K562 (cell line): ENCODE data around the gene CLCF1. TPM values are rescaled to one million over a fixed set of nuclear protein-coding genes. Genes with fewer than 3 reads are reported as not detected.
A peak's percentile ranks its signal among the peaks of the same experiment; 100 is the strongest.

Experiments used
- ATAC-seq: fragments of 200-7000 bp; cut with Tn5 transposase; 3 replicates; pipeline ENCODE4 v1.9.1; 2020; ENCODE audit warnings: moderate library complexity
- BruUV-seq: library from RNA; stranded (reverse); fragments of 400-500 nt; replicated peaks from 2 replicates; lab custom pipeline; 2021; lab: Mats Ljungman, UMichigan
- CTCF ChIA-PET: fragments of 300-600 bp; formaldehyde crosslinking; extraction: SDS; loops from one replicate; lab custom pipeline; 2021; ENCODE audit warnings: low intra/inter-chr PET ratio; lab: Yijun Ruan, JAX
- POLR2A ChIA-PET: fragments of 300-600, 350-650 bp; sonication (Branson Sonifier 250); formaldehyde crosslinking; extraction: SDS; loops from one replicate; lab custom pipeline; 2021; ENCODE audit warnings: antibody characterized with exemption, inconsistent platforms; lab: Yijun Ruan, JAX
- DNase-seq, 4 experiments: peaks; one replicate each; pipeline versions ENCODE4 v3.0.0 to v3.0.0-alpha.2; 2011 to 2018; ENCODE audit warnings: low spot score in 3 of 4, mixed read lengths in 3 of 4; ENCODE audit errors: extremely low read depth in 1 of 4
- FAIRE-seq: peaks from 2 replicates; lab custom pipeline; 2011; peaks lifted over from hg19 to GRCh38; lab: Jason Lieb, UNC
- H2AFZ ChIP-seq: 2 replicates; pipeline ENCODE4 v1.6.0; 2011; ENCODE audit warnings: low read depth, low read length, control low read depth, inconsistent platforms
- H3K27ac ChIP-seq: fragments of 200-600 bp; 3 replicates; pipeline ENCODE4 v1.8.0; 2011; ENCODE audit warnings: low read depth, mild to moderate bottlenecking, control low read depth, inconsistent platforms, low read length, moderate library complexity, mixed read lengths; ENCODE audit errors: extremely low read depth
- H3K27me3 ChIP-seq, 2 experiments: fragments of 300-600 bp in 1 of 2; 2 replicates in 1 of 2; 3 replicates in 1 of 2; pipeline versions ENCODE4 v1.6.0 to v1.8.0; 2011; ENCODE audit warnings: inconsistent platforms in 2 of 2, low read length in 2 of 2, mild to moderate bottlenecking in 1 of 2, mixed read lengths in 1 of 2, moderate library complexity in 1 of 2; ENCODE audit not compliant: control insufficient read depth in 2 of 2, insufficient read depth in 2 of 2
- H3K36me3 ChIP-seq: fragments of 300-600 bp; 3 replicates; pipeline ENCODE4 v1.8.0; 2011; ENCODE audit warnings: mild to moderate bottlenecking, low read length, inconsistent platforms; ENCODE audit not compliant: control insufficient read depth, insufficient read depth
- H3K4me1 ChIP-seq, 2 experiments: fragments of 200-600 bp in 1 of 2; replicated peaks in 1 of 2; 2 replicates in 1 of 2; 3 replicates in 1 of 2; pipeline versions ENCODE4 v1.5.1 to v1.8.0; 2011; ENCODE audit warnings: inconsistent platforms in 2 of 2, low read length in 2 of 2, mild to moderate bottlenecking in 1 of 2, mixed read lengths in 1 of 2, moderate library complexity in 1 of 2; ENCODE audit not compliant: control insufficient read depth in 2 of 2, insufficient read depth in 2 of 2
- H3K4me2 ChIP-seq: 2 replicates; pipeline ENCODE4 v1.6.1; 2011; ENCODE audit warnings: low read length, control low read depth, inconsistent platforms, mixed read lengths; ENCODE audit not compliant: insufficient read depth
- H3K4me3 ChIP-seq: fragments of 200-600 bp; sonication (generic), shearing (Covaris generic); 2 replicates; pipeline ENCODE4 v1.5.1; 2016; ENCODE audit warnings: control low read depth, inconsistent platforms
- H3K79me2 ChIP-seq: fragments of 200-600 bp; 3 replicates; pipeline ENCODE4 v1.8.0; 2011; ENCODE audit warnings: low read length, inconsistent platforms; ENCODE audit not compliant: control insufficient read depth, insufficient read depth
- H3K9ac ChIP-seq, 2 experiments: 2 replicates each; pipeline versions ENCODE4 v1.6.0 to v1.6.1; 2011; ENCODE audit warnings: low read depth in 2 of 2, low read length in 2 of 2, control low read depth in 1 of 2, inconsistent platforms in 1 of 2, mild to moderate bottlenecking in 1 of 2, mixed read lengths in 1 of 2; ENCODE audit not compliant: insufficient read depth in 1 of 2
- H3K9me1 ChIP-seq: one replicate; pipeline ENCODE4 v1.6.0; 2011; ENCODE audit warnings: inconsistent platforms, mild to moderate bottlenecking, low read length, moderate library complexity; ENCODE audit not compliant: control insufficient read depth, insufficient read depth
- H3K9me3 ChIP-seq: replicated peaks from 2 replicates; pipeline ENCODE4 v1.5.1; 2011; ENCODE audit warnings: low read depth, low read length, inconsistent platforms; ENCODE audit not compliant: control insufficient read depth, insufficient read depth
- H4K20me1 ChIP-seq: replicated peaks from 2 replicates; pipeline ENCODE4 v1.6.1; 2011; ENCODE audit warnings: low read length, inconsistent platforms, mixed read lengths; ENCODE audit not compliant: control insufficient read depth, insufficient read depth
- WHSC1 ChIP-seq: IDR thresholded peaks from one replicate; pipeline ENCODE4 v1.6.1; 2012; ENCODE audit warnings: low read length, control low read depth, inconsistent platforms
- ZNF121 ChIP-seq: sonication (generic); formaldehyde crosslinking; conservative IDR thresholded peaks from 2 replicates; pipeline ENCODE4 v1.8.0; 2022; ENCODE audit warnings: missing genetic modification reagents
- WGBS: fragments of 100-300 bp; shearing (Covaris generic); methylation state at CpG from one replicate; pipeline ENCODE4 v1.1.6; 2016; ENCODE audit warnings: low coverage, mixed read lengths; ENCODE audit not compliant: insufficient coverage; ENCODE audit errors: missing lambda C conversion rate; 5-methylcytosine and 5-hydroxymethylcytosine counted together
- in situ Hi-C: fragments of 300-500 bp; cut with MboI; formaldehyde crosslinking; loops from 4 replicates; pipeline ENCODE4 v1.15.0; 2018; ENCODE audit warnings: inconsistent platforms, mixed read lengths
- intact Hi-C: fragments of 100-400 bp; cut with micrococcal nuclease; formaldehyde crosslinking; loops from 2 replicates; pipeline ENCODE4 v1.14.2; 2022
- polyA plus RNA-seq, 8 experiments: library from polyadenylated mRNA; depleted of rRNA in 4 of 8; stranded (reverse) in 5 of 8; unstranded in 3 of 8; fragments of >200 nt; fragmentation: Nextera tagmentation in 2 of 8; fragmentation: Illumina TruSeq in 1 of 8; extraction: Ambion mirVana in 2 of 8; extraction: Trizol in 1 of 8; gene quantifications; 2 replicates each; pipeline versions ENCODE4 v1.2.1 to v1.2.3, GENCODE V29; 2011 to 2014; ENCODE audit warnings: inconsistent platforms in 1 of 8, missing spikeins in 1 of 8
- total RNA-seq, 7 experiments: library from RNA; depleted of rRNA in 6 of 7; stranded (reverse); fragments of >200 nt in 6 of 7; fragmentation: Illumina TruSeq in 2 of 7; extraction: Trizol in 2 of 7; gene quantifications; 2 replicates each; pipeline versions ENCODE4 v1.2.1 to v1.2.3, GENCODE V29; 2011 to 2021; ENCODE audit warnings: low replicate concordance in 1 of 7
- TF ChIP-seq, protein P1 (sequence below): fragments of 250-450 bp; sonication (Bioruptor Pico); IDR thresholded peaks from 2 replicates; pipeline ENCODE4 v1.5.0; 2021; ENCODE audit warnings: mild to moderate bottlenecking, moderate library complexity

CLCF1 gene
- total and polyA plus RNA-seq, 9 of the 15 experiments (the other 6 are each of a cell fraction or from before 2014, with no cell fraction given): 0.49 to 5.8 (median 3.0) TPM

GRCh38 chr11:67344264-67344663 is 29.1 kb downstream of the CLCF1 start:
- no peak overlapping the region for H3K4me2 ChIP-seq
- in situ Hi-C loops (no loop called here), intact Hi-C loops (no loop called here)
- ATAC-seq (no peak), DNase-seq (no peak), FAIRE-seq (no peak)
- CTCF ChIA-PET: no interaction called here
- no peaks in the 10 kb centered on the region; the same call in 1 of the 2 replicates for H4K20me1 ChIP-seq
- TF ChIP-seq, protein P1, sequence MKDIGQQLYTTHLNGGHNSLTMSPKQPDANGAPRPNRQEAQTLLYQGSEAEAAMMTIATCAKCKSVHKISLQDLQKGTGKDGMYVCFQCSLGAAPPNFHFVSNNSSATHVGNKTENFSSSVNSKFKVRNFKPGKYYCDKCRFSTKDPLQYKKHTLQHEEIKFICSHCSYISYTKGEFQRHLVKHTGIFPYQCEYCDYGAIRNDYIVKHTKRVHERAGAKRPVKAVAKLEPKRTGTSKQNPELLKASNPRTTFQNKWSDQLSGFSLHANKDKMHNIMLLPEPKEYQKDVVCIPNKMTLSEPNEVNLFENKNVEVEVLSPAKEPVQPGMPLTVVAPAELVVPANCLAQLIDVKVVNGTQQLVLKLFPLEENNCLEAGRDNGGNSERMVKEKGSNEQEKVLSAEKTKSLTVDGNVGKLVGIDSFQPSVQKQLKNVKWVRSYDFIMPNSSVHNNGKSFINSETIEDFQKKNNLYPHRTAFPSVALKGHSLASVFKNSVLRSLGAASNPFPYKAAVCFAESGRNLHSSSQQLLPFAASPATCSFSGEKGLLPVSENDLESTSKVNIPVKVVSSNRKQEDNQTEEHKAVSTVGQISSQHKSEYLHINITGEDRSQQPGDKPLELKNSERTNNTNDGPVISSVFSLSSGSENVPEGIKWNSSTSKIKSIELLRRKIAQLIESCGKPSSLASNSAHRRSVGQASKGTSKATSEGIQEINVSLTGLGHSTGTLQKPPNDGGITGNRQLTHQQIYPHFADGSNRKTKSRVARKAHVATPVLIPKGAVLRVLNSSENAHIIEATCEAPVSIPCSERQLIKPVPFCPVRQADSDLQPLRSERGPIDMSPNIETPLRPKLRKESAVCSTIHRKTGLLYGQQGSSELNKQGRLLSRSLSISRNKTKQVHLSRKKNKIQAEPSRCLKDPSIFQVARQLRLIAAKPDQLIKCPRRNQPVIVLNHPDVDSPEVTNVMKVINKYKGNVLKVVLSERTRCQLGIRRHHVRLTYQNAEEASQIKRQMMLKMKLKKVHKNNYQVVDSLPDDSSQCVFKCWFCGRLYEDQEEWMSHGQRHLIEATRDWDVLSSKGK: no peak
- TF ChIP-seq WHSC1 (no peak), ZNF121 (CRISPR knock-in tag) (no peak)
- 42% methylated on average over 4 of the region's 4 CpGs for WGBS
- no peaks in the 10 kb centered on the region for H3K27me3 ChIP-seq
- BruUV-seq: no TSS peak
- H3K27ac ChIP-seq: no peak overlapping the region
- no peak overlapping the region for H2AFZ ChIP-seq
- peaks cover 8 to 21% of the 10 kb centered on the region in 2 experiments; a peak in 3 of 5 replicates for H3K4me1 ChIP-seq
- POLR2A ChIA-PET: interaction anchor here (1.6 kb wide), 1 partner anchor 10 kb away, joined by 4 read pairs; the partner anchor contains the start of gene POLD4
- H3K36me3 ChIP-seq: no peaks in the 10 kb centered on the region
- no peaks in the 10 kb centered on the region for H3K9me3 ChIP-seq
- no peaks in the 10 kb centered on the region for H3K9me1 ChIP-seq
- H3K9ac ChIP-seq: 0 out of 4 replicates have a peak overlapping the region, but pooled peaks of 1 of the 2 experiments have one; percentile 15
- H3K4me3 ChIP-seq: no peak overlapping the region
- H3K79me2 ChIP-seq: no peaks in the 10 kb centered on the region
